ENCODE data around the gene SENP7.
A peak's percentile ranks its signal among the peaks of the same experiment; 100 is the strongest.

Gene SENP7

DNA sequence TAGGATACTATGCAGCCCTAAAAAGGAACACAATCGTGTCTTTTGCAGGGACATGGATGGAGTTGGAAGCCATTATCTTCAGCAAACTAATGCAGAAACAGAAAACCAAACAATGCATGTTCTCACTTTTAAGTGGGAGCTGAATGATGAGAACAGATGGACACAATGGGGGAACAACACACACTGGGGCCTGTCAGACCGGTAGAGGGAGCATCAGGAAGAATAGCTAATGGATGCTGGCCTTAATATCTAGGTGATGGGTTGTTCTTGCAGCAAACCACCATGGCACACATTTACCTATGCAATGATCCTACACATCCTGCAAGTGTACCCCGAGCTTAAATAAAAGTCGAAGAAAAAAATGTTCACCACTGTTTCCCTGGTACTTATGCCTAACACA is 17.5 kb downstream of the SENP7 start:
- no peak for ATAC-seq

DNA sequence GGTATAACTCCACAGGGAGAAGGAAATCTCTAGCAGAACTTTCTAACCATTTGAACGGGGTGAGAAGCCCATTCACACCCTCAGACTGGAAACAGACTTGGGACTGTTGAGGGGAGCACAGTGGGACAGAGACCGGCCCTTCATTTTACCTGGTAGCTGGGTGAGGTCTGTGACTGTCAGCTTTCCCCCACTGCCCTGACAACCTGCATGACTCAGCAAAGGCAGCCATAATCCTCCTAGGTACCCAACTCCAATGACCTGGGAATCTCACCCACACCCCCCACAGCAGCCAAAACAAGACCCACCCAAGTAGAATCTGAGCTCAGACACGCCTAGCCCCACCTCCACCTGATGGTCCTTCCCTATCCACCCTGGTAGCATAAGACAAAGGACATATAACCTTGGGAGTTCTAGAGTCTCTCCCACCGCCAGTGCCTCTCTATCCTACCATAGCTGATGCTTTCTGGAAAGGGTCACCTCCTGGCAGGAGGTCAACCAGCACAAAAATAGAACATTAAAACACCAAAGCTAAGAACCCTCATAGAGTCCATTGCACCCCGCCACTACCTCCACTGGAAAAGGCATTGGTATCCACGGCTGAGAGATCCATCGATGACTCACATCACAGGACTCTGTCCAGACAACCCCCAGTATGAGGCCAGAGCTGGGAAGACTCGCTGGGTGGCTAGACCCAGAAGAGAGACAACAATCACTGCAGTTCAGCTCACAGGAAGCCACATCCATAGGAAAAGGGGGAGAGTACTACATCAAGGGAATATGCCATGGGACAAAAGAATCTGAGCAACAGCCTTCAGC is 28.0 kb downstream of the SENP7 start:
- TF ChIP-seq GLIS3 (CRISPR knock-in tag; IDR thresholded peaks at IDR 0.05) (no peak), RARB (CRISPR knock-in tag; IDR thresholded peaks at IDR 0.05) (no peak), ZNF565 (CRISPR knock-in tag; conservative IDR thresholded peaks at IDR 0.05; ENCODE audit: low read depth) (no peak), BACH2 (CRISPR knock-in tag; IDR thresholded peaks at IDR 0.05; ENCODE audit: borderline replicate concordance) (no peak), ZNF70 (CRISPR knock-in tag; IDR thresholded peaks at IDR 0.05) (no peak), OSR1 (CRISPR knock-in tag; IDR thresholded peaks at IDR 0.05) (no peak), TOX (CRISPR knock-in tag; IDR thresholded peaks at IDR 0.05; ENCODE audit: borderline replicate concordance) (no peak), ZFP3 (CRISPR knock-in tag; IDR thresholded peaks at IDR 0.05) (no peak), ZC3H10 (CRISPR knock-in tag; IDR thresholded peaks at IDR 0.05) (no peak), PPARA (CRISPR knock-in tag; IDR thresholded peaks at IDR 0.05; ENCODE audit: borderline replicate concordance) (no peak)
- TF ChIP-seq, protein P1, sequence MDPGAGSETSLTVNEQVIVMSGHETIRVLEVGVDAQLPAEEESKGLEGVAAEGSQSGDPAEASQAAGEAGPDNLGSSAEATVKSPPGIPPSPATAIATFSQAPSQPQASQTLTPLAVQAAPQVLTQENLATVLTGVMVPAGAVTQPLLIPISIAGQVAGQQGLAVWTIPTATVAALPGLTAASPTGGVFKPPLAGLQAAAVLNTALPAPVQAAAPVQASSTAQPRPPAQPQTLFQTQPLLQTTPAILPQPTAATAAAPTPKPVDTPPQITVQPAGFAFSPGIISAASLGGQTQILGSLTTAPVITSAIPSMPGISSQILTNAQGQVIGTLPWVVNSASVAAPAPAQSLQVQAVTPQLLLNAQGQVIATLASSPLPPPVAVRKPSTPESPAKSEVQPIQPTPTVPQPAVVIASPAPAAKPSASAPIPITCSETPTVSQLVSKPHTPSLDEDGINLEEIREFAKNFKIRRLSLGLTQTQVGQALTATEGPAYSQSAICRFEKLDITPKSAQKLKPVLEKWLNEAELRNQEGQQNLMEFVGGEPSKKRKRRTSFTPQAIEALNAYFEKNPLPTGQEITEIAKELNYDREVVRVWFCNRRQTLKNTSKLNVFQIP (CRISPR knock-in tag; IDR thresholded peaks at IDR 0.05; ENCODE audit: borderline replicate concordance, low read depth), result no peak
- TF ChIP-seq, protein P2, sequence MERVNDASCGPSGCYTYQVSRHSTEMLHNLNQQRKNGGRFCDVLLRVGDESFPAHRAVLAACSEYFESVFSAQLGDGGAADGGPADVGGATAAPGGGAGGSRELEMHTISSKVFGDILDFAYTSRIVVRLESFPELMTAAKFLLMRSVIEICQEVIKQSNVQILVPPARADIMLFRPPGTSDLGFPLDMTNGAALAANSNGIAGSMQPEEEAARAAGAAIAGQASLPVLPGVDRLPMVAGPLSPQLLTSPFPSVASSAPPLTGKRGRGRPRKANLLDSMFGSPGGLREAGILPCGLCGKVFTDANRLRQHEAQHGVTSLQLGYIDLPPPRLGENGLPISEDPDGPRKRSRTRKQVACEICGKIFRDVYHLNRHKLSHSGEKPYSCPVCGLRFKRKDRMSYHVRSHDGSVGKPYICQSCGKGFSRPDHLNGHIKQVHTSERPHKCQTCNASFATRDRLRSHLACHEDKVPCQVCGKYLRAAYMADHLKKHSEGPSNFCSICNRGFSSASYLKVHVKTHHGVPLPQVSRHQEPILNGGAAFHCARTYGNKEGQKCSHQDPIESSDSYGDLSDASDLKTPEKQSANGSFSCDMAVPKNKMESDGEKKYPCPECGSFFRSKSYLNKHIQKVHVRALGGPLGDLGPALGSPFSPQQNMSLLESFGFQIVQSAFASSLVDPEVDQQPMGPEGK (CRISPR knock-in tag; IDR thresholded peaks at IDR 0.05; ENCODE audit: borderline replicate concordance), result no peak
- peak; percentile 85 for ATAC-seq

More for the DNA sequence above, 17.5 kb downstream of the SENP7 start:
- TF ChIP-seq, protein P2 (CRISPR knock-in tag; IDR thresholded peaks at IDR 0.05; ENCODE audit: borderline replicate concordance), result no peak
- TF ChIP-seq CSDC2 (CRISPR knock-in tag; IDR thresholded peaks at IDR 0.05) (no peak), RARB (CRISPR knock-in tag; IDR thresholded peaks at IDR 0.05) (no peak), ZC3H10 (CRISPR knock-in tag; IDR thresholded peaks at IDR 0.05) (no peak), PPARA (CRISPR knock-in tag; IDR thresholded peaks at IDR 0.05; ENCODE audit: borderline replicate concordance) (no peak), TCF4 (CRISPR knock-in tag; IDR thresholded peaks at IDR 0.05; ENCODE audit: borderline replicate concordance) (no peak), ZNF70 (CRISPR knock-in tag; IDR thresholded peaks at IDR 0.05) (no peak), ZNF8 (CRISPR knock-in tag; IDR thresholded peaks at IDR 0.05) (no peak), ZFP3 (CRISPR knock-in tag; IDR thresholded peaks at IDR 0.05) (no peak), SNAI2 (CRISPR knock-in tag; IDR thresholded peaks at IDR 0.05) (no peak), OSR1 (CRISPR knock-in tag; IDR thresholded peaks at IDR 0.05) (no peak)
- TF ChIP-seq, protein P3, sequence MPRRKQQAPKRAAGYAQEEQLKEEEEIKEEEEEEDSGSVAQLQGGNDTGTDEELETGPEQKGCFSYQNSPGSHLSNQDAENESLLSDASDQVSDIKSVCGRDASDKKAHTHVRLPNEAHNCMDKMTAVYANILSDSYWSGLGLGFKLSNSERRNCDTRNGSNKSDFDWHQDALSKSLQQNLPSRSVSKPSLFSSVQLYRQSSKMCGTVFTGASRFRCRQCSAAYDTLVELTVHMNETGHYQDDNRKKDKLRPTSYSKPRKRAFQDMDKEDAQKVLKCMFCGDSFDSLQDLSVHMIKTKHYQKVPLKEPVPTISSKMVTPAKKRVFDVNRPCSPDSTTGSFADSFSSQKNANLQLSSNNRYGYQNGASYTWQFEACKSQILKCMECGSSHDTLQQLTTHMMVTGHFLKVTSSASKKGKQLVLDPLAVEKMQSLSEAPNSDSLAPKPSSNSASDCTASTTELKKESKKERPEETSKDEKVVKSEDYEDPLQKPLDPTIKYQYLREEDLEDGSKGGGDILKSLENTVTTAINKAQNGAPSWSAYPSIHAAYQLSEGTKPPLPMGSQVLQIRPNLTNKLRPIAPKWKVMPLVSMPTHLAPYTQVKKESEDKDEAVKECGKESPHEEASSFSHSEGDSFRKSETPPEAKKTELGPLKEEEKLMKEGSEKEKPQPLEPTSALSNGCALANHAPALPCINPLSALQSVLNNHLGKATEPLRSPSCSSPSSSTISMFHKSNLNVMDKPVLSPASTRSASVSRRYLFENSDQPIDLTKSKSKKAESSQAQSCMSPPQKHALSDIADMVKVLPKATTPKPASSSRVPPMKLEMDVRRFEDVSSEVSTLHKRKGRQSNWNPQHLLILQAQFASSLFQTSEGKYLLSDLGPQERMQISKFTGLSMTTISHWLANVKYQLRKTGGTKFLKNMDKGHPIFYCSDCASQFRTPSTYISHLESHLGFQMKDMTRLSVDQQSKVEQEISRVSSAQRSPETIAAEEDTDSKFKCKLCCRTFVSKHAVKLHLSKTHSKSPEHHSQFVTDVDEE (CRISPR knock-in tag; IDR thresholded peaks at IDR 0.05), result no peak
- TF ChIP-seq, protein P4, sequence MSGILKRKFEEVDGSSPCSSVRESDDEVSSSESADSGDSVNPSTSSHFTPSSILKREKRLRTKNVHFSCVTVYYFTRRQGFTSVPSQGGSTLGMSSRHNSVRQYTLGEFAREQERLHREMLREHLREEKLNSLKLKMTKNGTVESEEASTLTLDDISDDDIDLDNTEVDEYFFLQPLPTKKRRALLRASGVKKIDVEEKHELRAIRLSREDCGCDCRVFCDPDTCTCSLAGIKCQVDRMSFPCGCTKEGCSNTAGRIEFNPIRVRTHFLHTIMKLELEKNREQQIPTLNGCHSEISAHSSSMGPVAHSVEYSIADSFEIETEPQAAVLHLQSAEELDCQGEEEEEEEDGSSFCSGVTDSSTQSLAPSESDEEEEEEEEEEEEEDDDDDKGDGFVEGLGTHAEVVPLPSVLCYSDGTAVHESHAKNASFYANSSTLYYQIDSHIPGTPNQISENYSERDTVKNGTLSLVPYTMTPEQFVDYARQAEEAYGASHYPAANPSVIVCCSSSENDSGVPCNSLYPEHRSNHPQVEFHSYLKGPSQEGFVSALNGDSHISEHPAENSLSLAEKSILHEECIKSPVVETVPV (CRISPR knock-in tag; IDR thresholded peaks at IDR 0.05), result no peak

DNA sequence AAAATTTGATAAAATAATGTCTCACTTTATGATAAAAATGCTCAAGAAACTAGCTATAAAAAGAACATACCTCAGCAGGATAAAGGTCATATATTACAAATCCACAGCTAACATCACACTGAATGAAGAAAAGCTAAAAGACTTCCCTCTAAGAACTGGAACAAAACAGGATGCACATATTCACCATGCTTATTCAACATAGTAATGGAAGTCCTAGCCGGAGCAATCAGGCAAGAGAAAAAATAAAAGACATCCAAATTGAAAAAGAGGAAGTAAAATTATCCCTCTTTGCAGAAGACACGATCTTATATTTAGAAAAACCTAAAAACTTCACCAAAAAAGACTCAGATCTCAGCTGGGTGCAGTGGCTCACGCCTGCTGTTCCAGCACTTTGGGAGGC is 34.0 kb downstream of the SENP7 start:
- TF ChIP-seq ARNTL (CRISPR knock-in tag; IDR thresholded peaks at IDR 0.05; ENCODE audit: borderline replicate concordance, low read depth) (no peak), TOX (CRISPR knock-in tag; IDR thresholded peaks at IDR 0.05; ENCODE audit: borderline replicate concordance) (no peak)
- TF ChIP-seq, protein P2 (CRISPR knock-in tag; IDR thresholded peaks at IDR 0.05; ENCODE audit: borderline replicate concordance), result no peak
- TF ChIP-seq, protein P4 (CRISPR knock-in tag; IDR thresholded peaks at IDR 0.05), result no peak
- ATAC-seq, result no peak

Data from SK-N-SH treated with all-trans-retinoic acid at 6 μM for 48 hours (cell line).